Mononuclear cell (primary cell): Measurements from ENCODE around the gene KLK6. TPM values are rescaled to one million over a fixed set of nuclear protein-coding genes. Genes with fewer than 3 reads are reported as not detected.

Source experiments
- H3K27me3 ChIP-seq: 2 replicates; pipeline ENCODE4 v1.6.0; 2011; ENCODE audit warnings: low read length, control low read depth; ENCODE audit not compliant: insufficient read depth
- H3K4me1 ChIP-seq: 2 replicates; pipeline ENCODE4 v1.5.1; 2011; ENCODE audit warnings: mild to moderate bottlenecking, low read length, control low read depth; ENCODE audit not compliant: insufficient read depth
- H3K4me3 ChIP-seq: 2 replicates; pipeline ENCODE4 v1.5.1; 2011; ENCODE audit warnings: mild to moderate bottlenecking, low read length, moderate library complexity
- H3K9me3 ChIP-seq: 2 replicates; pipeline ENCODE4 v1.5.1; 2011; ENCODE audit warnings: low read depth, mild to moderate bottlenecking, control low read depth, low read length
- total RNA-seq: library from RNA; depleted of rRNA; stranded (reverse); fragments of >200 nt; gene quantifications from one replicate; pipeline ENCODE4 v1.2.3, GENCODE V29; 2012

KLK6 gene
- not detected for total RNA-seq

- H3K27me3 ChIP-seq, result no peaks in the 10 kb centered on the region
- H3K9me3 ChIP-seq, result no peaks in the 10 kb centered on the region
- no peak within 1 kb of the TSS for H3K4me3 ChIP-seq
- H3K4me1 ChIP-seq, result no peaks in the 10 kb centered on the region
These were observed at the start of gene KLK6 for GRCh38 chr19:50969413-50969760. Gene KLK6 (minus strand): TSS chr19:50969591. CDS start chr19:50968104, 1,487 bp downstream.

- H3K27me3 ChIP-seq, result peaks cover 40% of the 10 kb centered on the region
These were observed 49.6 kb upstream of the KLK6 start for GRCh38 chr19:51018745-51019543.

GRCh38 chr19:51016798-51017683 lies 47.6 kb upstream of the KLK6 start:
- peaks cover 40% of the 10 kb centered on the region for H3K27me3 ChIP-seq

More at GRCh38 chr19:51018745-51019543, 49.6 kb upstream of the KLK6 start:
- Histone ChIP-seq H3K9me3 (no peaks in the 10 kb centered on the region), H3K4me3 (no peak overlapping the region), H3K4me1 (peaks cover 6% of the 10 kb centered on the region)

DNA sequence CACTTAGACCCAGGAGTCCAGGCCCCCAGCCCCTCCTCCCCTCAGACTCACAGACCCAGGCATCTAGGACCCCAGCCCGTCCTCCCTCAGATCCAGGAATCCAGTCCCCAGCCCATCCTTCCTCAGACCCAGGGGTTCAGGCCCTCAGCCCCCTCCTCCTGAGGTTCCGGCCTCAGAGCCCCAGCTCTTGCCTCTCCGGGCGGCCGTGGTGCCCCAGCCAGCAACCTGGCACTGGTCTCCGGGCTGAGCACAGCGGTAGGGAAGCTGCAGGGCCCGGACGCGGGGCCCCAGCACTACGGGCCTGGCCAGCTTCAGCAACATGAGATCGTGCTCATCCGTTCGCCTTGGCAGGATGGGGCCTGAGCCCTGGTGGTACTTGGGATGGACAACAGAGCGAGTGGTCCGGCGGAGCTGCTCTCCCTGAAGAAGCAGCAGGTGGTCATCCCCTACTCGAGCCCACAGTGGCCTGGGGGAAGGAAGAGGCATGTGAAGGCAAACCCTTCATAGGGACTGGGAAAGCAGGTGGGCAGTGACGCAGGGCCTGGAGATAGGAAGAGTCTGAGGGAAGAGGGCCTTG lies 46.4 kb upstream of the KLK6 start:
- Histone ChIP-seq H3K4me3 (no peak overlapping the region), H3K27me3 (peaks cover 40% of the 10 kb centered on the region), H3K9me3 (no peaks in the 10 kb centered on the region), H3K4me1 (peaks cover 6% of the 10 kb centered on the region)

More at GRCh38 chr19:51016798-51017683, 47.6 kb upstream of the KLK6 start:
- Histone ChIP-seq H3K4me3 (no peak overlapping the region), H3K9me3 (no peaks in the 10 kb centered on the region), H3K4me1 (peaks cover 6% of the 10 kb centered on the region)

DNA sequence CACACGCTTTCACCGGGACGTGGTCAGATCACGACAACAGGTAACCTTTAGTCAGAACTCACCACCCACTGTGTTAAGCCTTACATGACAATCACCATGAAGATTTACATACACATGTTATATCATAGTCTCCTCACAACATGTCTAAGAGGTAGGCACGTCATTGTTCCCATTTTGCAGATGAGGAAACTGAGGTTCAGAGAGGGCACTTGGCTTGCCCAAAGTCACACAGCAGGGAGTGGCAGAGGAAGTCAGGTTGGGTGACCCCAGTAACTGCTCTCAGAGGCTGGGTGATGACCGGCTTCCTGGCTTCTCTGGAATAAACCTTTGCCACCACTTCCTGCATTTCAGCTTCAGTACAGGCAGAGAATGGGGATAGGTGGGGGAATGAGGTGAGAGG lies 44.9 kb upstream of the KLK6 start:
- Histone ChIP-seq H3K4me3 (no peak overlapping the region), H3K4me1 (peaks cover 4% of the 10 kb centered on the region), H3K27me3 (peaks cover 30% of the 10 kb centered on the region), H3K9me3 (no peaks in the 10 kb centered on the region)

DNA sequence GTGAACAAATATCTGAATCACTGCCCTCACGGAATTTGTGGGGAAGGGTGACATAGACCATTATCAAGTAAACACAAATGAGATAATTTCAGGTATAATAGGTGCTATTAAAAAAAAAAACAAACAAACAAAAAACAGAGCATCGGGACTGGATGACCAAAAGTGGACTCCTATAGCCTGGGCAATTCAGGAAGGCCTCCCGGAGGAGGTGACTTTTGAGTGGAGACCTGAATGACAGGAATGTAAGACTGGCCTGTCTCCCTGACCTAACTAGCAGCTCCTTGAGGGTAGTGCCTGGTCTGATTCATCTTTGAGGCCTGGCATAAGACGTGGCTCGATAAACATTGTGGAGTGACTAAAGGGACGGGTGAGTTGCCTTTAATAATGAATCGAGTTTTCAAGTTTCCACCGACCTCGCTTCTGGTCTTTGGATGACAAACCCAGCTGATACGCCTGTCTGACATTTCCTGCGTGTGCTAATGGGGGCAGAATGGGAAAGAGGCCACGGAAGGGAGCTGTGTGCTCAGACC lies 43.3 kb upstream of the KLK6 start:
- H3K9me3 ChIP-seq, result no peaks in the 10 kb centered on the region
- H3K27me3 ChIP-seq, result peaks cover 20% of the 10 kb centered on the region
- no peaks in the 10 kb centered on the region for H3K4me1 ChIP-seq
- no peak overlapping the region for H3K4me3 ChIP-seq

- peaks cover under 1% of the 10 kb centered on the region for H3K27me3 ChIP-seq
- H3K9me3 ChIP-seq, result no peaks in the 10 kb centered on the region
- no peak overlapping the region for H3K4me3 ChIP-seq
- H3K4me1 ChIP-seq, result no peaks in the 10 kb centered on the region
These were observed 40.8 kb upstream of the KLK6 start for GRCh38 chr19:51010066-51010795.

GRCh38 chr19:51009061-51009891 lies 39.9 kb upstream of the KLK6 start:
- H3K27me3 ChIP-seq, result no peaks in the 10 kb centered on the region
- no peaks in the 10 kb centered on the region for H3K9me3 ChIP-seq
- H3K4me3 ChIP-seq, result no peak overlapping the region
- H3K4me1 ChIP-seq, result no peaks in the 10 kb centered on the region

DNA sequence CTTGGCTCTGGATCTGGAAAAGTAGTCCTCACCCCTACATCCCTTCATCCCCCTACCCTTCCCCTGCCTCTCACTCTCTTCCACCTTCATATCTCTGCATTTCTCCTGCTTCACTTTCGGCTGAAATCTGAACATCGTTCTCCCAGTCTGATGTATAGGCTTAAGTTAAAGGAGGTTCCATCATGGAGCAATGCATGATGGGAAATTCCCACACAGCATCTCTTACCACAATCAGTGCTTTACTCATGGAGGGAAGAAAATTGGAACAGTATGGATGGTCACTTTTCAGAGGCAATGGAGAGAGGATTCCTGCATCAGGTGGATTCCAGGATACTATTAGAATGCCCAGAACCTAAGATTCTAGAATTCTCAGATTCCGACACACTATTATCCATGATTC lies 38.1 kb upstream of the KLK6 start:
- no peaks in the 10 kb centered on the region for H3K27me3 ChIP-seq
- H3K4me1 ChIP-seq, result no peaks in the 10 kb centered on the region
- H3K9me3 ChIP-seq, result no peaks in the 10 kb centered on the region
- H3K4me3 ChIP-seq, result no peak overlapping the region

DNA sequence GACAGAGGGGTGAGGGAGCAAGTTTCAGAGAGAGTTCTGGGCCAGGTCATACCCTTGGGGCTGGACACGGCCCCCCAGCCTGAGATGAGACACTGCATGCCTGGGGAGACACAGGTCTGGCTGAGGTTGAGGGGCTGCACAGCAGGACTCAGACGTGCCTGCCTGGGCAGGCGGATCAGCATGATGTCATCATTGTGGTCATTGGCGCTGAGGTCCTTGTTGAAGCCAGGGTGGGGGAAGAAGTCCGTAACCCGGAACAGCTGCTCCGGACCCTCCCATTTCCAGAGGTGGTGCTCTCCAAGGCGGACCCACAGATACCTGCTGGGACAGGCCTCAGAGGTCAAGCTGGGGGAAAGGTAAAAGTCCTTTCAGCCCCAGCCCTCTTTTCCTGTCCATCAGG lies 37.0 kb upstream of the KLK6 start:
- Histone ChIP-seq H3K27me3 (no peaks in the 10 kb centered on the region), H3K4me3 (no peak overlapping the region), H3K4me1 (no peaks in the 10 kb centered on the region), H3K9me3 (no peaks in the 10 kb centered on the region)

GRCh38 chr19:51005248-51005647 lies 35.9 kb upstream of the KLK6 start:
- Histone ChIP-seq H3K4me3 (no peak overlapping the region), H3K27me3 (no peaks in the 10 kb centered on the region), H3K4me1 (no peaks in the 10 kb centered on the region), H3K9me3 (no peaks in the 10 kb centered on the region)

DNA sequence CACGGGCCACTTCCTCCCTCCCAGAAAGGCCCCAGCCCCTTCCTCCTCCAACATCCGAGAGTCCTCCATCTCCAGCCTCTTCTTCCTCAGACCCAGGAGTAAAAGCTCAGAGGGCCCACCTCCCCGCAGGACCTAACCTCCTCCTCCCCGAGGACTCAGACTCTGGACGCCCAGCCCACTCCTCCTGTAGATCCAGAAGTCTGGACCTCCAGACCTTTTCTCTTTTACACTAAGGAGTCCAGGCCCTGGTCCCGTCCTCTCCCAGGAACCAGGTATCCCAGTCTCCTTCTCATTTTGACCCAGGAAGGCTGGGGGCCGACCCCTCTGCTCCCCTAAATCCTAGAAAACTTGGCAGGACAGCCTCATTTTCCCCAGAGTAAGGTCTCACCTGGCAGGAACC lies 33.9 kb upstream of the KLK6 start:
- H3K27me3 ChIP-seq, result no peaks in the 10 kb centered on the region
- H3K4me1 ChIP-seq, result no peaks in the 10 kb centered on the region
- H3K4me3 ChIP-seq, result no peak overlapping the region
- H3K9me3 ChIP-seq, result no peaks in the 10 kb centered on the region

- H3K27me3 ChIP-seq, result no peaks in the 10 kb centered on the region
- no peaks in the 10 kb centered on the region for H3K4me1 ChIP-seq
- no peaks in the 10 kb centered on the region for H3K9me3 ChIP-seq
- no peak overlapping the region for H3K4me3 ChIP-seq
These were observed 33.3 kb upstream of the KLK6 start for GRCh38 chr19:51002542-51003311.
